HG02623 (cell line): Measurements from ENCODE around the gene TNFRSF14.

ENCODE experiments used
- ATAC-seq: cut with Tn5 transposase; IDR thresholded peaks from one replicate; pipeline ENCODE4 v1.9.1; 2021; ENCODE audit warnings: moderate library complexity; ENCODE audit not compliant: unreplicated experiment

Gene TNFRSF14

GRCh38 chr1:2597441-2598328 lies 41.5 kb downstream of the TNFRSF14 start:
- no peak for ATAC-seq

- ATAC-seq: no peak
Observed at GRCh38 chr1:2598329-2598931, 42.3 kb downstream of the TNFRSF14 start.

- no peak for ATAC-seq
Observed at GRCh38 chr1:2601721-2602303, 45.6 kb downstream of the TNFRSF14 start.

DNA sequence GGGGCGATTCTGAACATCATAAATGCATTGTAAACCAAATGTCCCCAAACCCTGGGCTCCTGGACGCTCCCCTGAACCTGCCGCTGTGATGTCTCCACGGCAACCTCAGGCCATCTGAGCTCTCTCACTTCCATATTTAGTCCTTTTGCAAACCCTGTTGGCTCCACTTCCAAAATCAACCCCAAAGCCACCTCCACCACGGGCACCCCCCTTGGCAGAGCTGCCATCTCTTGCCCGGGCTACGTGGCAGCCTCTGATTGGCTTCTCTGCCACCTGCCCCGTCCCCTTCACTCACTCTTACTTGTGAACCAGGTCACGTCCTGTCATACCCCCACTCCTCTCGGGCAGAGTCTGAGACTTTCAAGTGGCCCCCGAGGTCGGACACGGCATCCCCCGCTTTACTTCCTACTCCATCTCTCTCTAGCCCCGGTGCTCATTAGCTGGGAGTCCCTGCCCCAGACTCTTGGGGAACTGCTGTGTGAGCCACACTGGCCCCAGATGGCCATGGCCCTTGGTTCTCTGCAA lies 46.2 kb downstream of the TNFRSF14 start:
- no peak for ATAC-seq

DNA sequence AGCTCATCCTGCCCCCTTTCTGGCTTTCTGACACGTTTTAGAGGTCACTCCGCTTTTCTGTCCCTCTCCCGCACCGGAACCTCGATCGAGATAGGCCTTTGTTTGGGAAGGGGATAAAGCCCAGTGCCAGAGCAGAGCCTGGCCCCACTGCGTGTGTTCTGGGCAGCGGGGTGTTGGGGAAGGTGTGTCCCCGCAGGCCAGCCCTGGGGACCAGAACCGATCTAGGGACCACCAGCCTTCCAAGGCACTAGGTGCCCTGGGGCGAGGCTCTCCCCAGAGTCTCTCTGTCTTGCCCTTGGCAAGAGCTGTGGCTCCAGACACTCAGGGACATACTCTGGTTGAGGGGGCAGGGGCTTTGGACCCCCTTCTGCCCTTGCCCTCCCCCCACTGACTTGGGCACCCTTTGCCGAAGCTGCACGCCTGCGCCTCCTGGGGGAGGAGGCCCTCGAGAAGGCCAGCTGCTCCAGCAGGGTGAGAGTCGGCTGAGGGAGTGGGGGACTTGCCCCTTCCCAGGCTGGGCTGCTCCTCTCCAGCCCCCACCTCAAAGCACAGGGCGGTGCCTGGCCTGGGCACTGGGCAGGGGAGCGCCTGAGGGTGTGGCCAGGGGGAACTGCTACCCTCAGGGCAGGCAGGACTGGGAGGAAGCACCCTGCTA lies 46.8 kb downstream of the TNFRSF14 start:
- no peak for ATAC-seq

GRCh38 chr1:2603521-2604155 lies 47.5 kb downstream of the TNFRSF14 start:
- no peak for ATAC-seq

- ATAC-seq: no peak
Observed at GRCh38 chr1:2604156-2604843, 48.1 kb downstream of the TNFRSF14 start.

GRCh38 chr1:2604844-2605508 lies 48.8 kb downstream of the TNFRSF14 start:
- no peak for ATAC-seq

DNA sequence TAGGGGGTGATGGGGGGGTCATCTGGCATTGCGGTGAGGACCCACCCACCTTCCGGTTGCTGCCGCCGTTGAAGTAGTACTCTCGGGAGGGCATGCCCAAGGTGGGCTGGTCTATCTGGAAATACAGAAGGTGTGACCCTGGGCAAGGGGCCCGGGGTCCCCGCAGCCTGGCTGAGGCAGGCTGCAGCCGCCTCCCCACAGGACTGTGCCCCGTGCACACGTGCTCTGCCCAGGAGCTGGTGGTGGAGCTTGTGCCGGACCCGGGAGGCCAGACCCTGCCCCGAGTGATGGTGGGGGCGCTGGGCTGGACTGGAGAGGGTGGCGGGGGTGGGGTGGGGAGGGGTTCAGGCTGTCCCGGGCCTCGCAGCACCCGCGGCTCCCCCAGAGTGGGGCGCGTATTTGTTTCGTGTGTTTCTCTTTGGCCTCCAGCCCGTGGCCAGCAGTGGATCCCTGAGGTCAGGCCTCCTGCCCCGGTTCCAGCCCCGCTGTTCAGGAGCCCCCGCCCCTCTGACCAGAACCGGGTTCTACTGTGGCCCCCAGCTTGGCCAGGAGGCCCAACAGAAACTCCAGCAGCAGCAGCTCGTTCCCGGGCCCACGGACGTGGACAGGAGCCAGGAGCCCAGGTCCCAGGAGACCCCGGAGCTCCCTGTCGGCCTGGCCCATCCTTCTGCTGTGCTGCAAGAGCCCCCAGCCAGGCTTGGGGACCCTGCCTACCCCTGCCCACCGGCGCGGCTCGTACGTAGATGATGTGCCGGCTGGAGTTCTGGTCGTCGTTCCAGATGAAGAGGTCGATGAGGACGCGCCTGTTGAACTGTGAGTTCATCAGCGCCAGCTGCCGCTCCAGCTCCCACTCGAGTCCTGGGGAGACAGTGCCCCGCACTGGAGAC lies 49.6 kb downstream of the TNFRSF14 start:
- ATAC-seq: no peak

- ATAC-seq: no peak
Observed at GRCh38 chr1:2606396-2606880, 50.3 kb downstream of the TNFRSF14 start.

GRCh38 chr1:2606881-2607621 lies 50.9 kb downstream of the TNFRSF14 start:
- ATAC-seq: no peak

DNA sequence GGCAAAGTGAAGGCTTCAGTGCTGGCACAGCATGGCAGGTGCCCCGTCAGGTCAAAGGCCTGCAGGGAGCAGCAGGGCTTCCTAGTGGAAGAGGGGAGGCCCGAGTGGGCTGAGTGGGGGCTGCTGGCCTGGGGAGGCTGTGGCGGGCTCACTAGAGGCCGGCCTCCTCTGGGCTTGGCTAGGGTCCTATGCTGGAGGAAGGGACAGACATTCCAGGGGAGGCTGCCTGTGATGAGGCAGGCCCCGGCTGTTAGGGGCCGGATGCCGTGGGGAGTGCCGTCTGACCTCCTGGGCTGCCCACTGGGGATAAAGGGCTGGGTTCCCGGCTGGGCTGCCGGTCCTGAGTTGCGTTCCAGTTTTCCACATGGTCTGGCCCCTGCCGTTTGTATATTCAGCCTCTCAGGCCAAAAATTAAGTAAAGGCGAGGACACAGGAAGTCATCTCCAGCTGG lies 51.5 kb downstream of the TNFRSF14 start:
- no peak for ATAC-seq

DNA sequence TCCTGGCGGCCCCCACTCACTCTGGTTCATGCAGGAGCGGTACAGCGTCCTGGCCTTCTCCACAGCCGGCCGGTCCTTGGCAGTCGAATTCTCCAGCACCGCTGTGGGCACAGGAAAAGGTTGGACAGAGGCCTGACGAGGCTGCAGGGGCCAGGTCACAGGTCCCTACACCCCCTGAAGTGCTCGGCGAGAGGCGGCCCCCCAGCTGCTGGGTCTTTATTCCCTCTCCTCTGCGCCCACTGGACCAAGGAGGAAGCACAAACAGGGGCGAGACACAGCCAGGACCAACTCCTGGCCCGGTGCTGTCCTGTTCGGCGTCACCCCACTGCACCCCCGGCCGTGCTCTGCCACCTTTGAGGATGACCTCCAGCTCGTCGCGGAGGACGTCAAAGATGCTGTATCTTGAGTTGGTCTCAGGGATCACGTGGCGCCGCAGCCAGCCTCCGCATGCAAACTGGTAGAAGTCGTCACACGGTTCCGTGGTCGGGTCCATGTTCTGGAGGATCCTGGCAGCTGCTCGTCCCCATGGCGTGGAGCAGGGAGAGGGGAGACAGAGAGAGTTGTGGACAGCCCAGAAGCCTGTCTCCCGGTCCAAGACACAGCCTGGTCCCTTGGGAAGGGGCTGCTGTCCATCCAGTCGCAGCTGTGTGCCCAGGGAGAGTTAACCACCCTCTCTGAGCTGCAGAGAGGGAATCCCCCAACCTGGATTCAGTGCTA lies 53.3 kb downstream of the TNFRSF14 start:
- ATAC-seq: no peak

DNA sequence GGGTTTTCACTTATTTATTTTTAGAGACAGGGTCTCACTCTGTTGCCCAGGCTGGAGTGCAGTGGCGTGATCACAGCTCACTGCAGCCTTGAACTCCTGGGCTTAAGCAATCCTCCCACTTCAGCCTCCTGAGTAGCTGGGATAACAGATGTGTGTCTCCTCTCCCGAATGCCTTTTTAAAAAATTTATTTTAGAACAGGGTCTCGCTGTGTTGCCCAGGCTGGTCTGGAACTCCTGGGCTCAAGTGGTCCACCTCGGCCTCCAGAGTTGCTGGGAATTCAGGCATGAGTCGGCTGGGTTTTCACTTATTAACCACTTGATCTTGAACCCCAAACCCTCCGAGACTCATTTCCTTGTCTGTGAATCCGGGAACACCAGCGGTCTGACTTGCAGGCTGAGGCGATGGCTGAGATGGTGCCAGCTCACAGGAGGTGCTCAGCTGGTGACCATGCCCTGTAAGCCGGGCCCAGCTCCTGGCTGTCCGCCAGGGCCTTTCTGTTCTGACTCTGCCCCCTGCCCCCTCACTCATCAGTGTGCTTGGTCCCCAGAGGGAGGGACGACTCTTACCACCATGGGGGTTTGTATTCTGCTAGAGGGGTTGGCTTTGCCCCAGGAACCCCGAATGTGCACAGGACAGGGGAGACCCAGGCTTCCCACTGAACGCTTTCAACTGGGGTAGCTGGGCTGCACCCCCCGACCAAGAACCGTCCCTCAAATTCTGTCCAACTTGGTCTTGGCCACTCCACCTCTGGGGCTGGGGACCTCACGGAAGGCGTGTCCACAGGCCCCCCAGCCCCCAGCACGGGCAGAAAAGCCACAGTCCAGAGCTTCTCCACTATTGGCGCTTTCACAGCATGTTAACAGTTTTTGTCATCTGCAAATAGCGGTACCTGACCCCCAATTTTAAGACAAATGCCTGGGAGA lies 54.1 kb downstream of the TNFRSF14 start:
- no peak for ATAC-seq

GRCh38 chr1:2611031-2611501 lies 54.9 kb downstream of the TNFRSF14 start:
- no peak for ATAC-seq
